HepG2 (cell line): ENCODE measurements around the gene KRTAP10-8. TPM values are rescaled to one million over a fixed set of nuclear protein-coding genes. Genes with fewer than 3 reads are reported as not detected.

Experiments
- KDM3A ChIP-seq: IDR thresholded peaks from 2 replicates; pipeline ENCODE4 v1.6.1; 2018; ENCODE audit warnings: low read depth, missing compliant biosample characterization
- ZNF598 ChIP-seq: sonication (generic); formaldehyde crosslinking; IDR thresholded peaks from 2 replicates; pipeline ENCODE4 v1.5.1; 2020; ENCODE audit warnings: mild to moderate bottlenecking, missing genetic modification reagents, borderline replicate concordance
- polyA plus RNA-seq, 8 experiments: library from polyadenylated mRNA; depleted of rRNA in 3 of 8; stranded (reverse) in 7 of 8; unstranded in 1 of 8; fragments of >200 nt; fragmentation: Illumina TruSeq in 4 of 8; extraction: Trizol in 4 of 8; gene quantifications; 2 replicates each; pipeline versions ENCODE4 v1.2.1 to v1.2.3, GENCODE V29; 2011 to 2016; ENCODE audit warnings: low read depth in 4 of 8, missing spikeins in 1 of 8, mixed read lengths in 1 of 8; ENCODE audit not compliant: insufficient read depth in 1 of 8
- total RNA-seq, 5 experiments: library from RNA; depleted of rRNA; stranded (reverse); fragments of >200 nt; fragmentation: Illumina TruSeq; extraction: Trizol; gene quantifications; 2 replicates each; pipeline ENCODE4 v1.2.3, GENCODE V29; 2016; ENCODE audit warnings: low read depth in 1 of 5
- TF ChIP-seq, protein P1 (sequence below), 2 experiments: fragments of 450-650 bp in 1 of 2; sonication (generic) in 1 of 2; formaldehyde crosslinking in 1 of 2; IDR thresholded peaks; 2 replicates each; pipeline versions ENCODE4 v1.6.1 to v1.8.0; 2016 to 2022; ENCODE audit warnings: antibody characterized with exemption in 1 of 2, mild to moderate bottlenecking in 1 of 2, missing genetic modification reagents in 1 of 2
- TF ChIP-seq, protein P2 (sequence below): sonication (generic); formaldehyde crosslinking; IDR thresholded peaks from 2 replicates; pipeline ENCODE4 v1.4.0; 2020; ENCODE audit warnings: missing genetic modification reagents, borderline replicate concordance
- TF ChIP-seq, protein P3 (sequence below): sonication (generic); formaldehyde crosslinking; IDR thresholded peaks from 2 replicates; pipeline ENCODE4 v1.4.0; 2020; ENCODE audit warnings: missing genetic modification reagents, mild to moderate bottlenecking, borderline replicate concordance

The KRTAP10-8 gene
- total and polyA plus RNA-seq, 2 of the 13 experiments (the other 11 are each of a cell fraction or from before 2014, with no cell fraction given) = not detected

DNA sequence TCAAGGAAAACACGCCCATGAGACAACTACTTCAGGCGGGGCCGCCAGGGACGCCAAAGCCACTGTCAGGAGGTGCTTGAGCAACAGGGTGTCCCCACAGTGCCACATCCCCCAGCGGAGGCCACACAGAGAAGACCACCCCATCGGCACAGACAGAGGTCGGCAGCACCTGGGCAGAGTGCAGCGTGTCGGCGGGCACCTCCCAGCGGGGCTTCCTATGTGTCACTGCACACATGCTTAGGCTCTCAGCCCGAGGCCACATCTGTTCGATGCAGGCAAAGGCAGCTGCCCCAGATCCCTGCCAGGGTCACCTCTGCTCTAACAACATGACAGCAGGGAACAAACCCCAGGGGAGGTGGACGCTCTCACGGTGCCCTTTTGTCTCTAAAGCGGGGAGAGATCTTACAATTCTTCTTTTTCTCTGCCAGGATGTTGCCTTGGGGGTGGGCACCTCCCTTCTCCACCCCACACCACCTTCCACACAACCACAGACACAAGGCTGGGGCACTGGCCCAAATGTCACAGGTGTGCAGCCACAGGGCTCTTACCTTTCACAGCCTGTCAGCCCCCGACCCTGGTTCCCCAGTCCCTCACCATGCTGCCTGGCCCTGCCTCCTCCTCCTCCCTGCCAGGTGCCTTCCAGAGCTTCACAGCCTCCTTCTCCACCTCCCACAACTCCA is 4.2 kb downstream of the KRTAP10-8 start (continued):
- TF ChIP-seq, protein P1, sequence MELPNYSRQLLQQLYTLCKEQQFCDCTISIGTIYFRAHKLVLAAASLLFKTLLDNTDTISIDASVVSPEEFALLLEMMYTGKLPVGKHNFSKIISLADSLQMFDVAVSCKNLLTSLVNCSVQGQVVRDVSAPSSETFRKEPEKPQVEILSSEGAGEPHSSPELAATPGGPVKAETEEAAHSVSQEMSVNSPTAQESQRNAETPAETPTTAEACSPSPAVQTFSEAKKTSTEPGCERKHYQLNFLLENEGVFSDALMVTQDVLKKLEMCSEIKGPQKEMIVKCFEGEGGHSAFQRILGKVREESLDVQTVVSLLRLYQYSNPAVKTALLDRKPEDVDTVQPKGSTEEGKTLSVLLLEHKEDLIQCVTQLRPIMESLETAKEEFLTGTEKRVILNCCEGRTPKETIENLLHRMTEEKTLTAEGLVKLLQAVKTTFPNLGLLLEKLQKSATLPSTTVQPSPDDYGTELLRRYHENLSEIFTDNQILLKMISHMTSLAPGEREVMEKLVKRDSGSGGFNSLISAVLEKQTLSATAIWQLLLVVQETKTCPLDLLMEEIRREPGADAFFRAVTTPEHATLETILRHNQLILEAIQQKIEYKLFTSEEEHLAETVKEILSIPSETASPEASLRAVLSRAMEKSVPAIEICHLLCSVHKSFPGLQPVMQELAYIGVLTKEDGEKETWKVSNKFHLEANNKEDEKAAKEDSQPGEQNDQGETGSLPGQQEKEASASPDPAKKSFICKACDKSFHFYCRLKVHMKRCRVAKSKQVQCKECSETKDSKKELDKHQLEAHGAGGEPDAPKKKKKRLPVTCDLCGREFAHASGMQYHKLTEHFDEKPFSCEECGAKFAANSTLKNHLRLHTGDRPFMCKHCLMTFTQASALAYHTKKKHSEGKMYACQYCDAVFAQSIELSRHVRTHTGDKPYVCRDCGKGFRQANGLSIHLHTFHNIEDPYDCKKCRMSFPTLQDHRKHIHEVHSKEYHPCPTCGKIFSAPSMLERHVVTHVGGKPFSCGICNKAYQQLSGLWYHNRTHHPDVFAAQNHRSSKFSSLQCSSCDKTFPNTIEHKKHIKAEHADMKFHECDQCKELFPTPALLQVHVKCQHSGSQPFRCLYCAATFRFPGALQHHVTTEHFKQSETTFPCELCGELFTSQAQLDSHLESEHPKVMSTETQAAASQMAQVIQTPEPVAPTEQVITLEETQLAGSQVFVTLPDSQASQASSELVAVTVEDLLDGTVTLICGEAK (IDR thresholded peaks at IDR 0.05) = no peak
- TF ChIP-seq, protein P1 (CRISPR knock-in tag; IDR thresholded peaks at IDR 0.05) = no peak
- TF ChIP-seq, protein P2, sequence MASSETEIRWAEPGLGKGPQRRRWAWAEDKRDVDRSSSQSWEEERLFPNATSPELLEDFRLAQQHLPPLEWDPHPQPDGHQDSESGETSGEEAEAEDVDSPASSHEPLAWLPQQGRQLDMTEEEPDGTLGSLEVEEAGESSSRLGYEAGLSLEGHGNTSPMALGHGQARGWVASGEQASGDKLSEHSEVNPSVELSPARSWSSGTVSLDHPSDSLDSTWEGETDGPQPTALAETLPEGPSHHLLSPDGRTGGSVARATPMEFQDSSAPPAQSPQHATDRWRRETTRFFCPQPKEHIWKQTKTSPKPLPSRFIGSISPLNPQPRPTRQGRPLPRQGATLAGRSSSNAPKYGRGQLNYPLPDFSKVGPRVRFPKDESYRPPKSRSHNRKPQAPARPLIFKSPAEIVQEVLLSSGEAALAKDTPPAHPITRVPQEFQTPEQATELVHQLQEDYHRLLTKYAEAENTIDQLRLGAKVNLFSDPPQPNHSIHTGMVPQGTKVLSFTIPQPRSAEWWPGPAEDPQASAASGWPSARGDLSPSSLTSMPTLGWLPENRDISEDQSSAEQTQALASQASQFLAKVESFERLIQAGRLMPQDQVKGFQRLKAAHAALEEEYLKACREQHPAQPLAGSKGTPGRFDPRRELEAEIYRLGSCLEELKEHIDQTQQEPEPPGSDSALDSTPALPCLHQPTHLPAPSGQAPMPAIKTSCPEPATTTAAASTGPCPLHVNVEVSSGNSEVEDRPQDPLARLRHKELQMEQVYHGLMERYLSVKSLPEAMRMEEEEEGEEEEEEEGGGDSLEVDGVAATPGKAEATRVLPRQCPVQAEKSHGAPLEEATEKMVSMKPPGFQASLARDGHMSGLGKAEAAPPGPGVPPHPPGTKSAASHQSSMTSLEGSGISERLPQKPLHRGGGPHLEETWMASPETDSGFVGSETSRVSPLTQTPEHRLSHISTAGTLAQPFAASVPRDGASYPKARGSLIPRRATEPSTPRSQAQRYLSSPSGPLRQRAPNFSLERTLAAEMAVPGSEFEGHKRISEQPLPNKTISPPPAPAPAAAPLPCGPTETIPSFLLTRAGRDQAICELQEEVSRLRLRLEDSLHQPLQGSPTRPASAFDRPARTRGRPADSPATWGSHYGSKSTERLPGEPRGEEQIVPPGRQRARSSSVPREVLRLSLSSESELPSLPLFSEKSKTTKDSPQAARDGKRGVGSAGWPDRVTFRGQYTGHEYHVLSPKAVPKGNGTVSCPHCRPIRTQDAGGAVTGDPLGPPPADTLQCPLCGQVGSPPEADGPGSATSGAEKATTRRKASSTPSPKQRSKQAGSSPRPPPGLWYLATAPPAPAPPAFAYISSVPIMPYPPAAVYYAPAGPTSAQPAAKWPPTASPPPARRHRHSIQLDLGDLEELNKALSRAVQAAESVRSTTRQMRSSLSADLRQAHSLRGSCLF (CRISPR knock-in tag) = no peak
- TF ChIP-seq KDM3A (CRISPR knock-in tag) (no peak), ZNF598 (CRISPR knock-in tag) (no peak)
- TF ChIP-seq, protein P3, sequence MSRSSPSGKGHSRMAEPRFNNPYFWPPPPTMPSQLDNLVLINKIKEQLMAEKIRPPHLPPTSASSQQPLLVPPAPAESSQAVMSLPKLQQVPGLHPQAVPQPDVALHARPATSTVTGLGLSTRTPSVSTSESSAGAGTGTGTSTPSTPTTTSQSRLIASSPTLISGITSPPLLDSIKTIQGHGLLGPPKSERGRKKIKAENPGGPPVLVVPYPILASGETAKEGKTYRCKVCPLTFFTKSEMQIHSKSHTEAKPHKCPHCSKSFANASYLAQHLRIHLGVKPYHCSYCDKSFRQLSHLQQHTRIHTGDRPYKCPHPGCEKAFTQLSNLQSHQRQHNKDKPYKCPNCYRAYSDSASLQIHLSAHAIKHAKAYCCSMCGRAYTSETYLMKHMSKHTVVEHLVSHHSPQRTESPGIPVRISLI (CRISPR knock-in tag) = no peak
